Panc1 (cell line): Measurements from ENCODE around the gene AGR3. TPM values are rescaled to one million over a fixed set of nuclear protein-coding genes. Genes with fewer than 3 reads are reported as not detected.

ENCODE experiments used
- ATAC-seq: fragments of 200-7000 bp; cut with Tn5 transposase; 2 replicates; pipeline ENCODE4 v1.9.1; 2020; ENCODE audit warnings: mild to moderate bottlenecking, moderate library complexity
- BruUV-seq: library from RNA; stranded (reverse); fragments of 400-500 nt; replicated peaks from 2 replicates; lab custom pipeline; 2021; lab: Mats Ljungman, UMichigan
- CTCF ChIA-PET: fragments of 300-600 bp; sonication (Branson Sonifier 250); formaldehyde crosslinking; loops from one replicate; lab custom pipeline; 2022; ENCODE audit warnings: antibody characterized with exemption; lab: Charles Lee
- POLR2A ChIA-PET: fragments of 300-600 bp; sonication (Branson Sonifier 250); formaldehyde crosslinking; loops from one replicate; lab custom pipeline; 2022; ENCODE audit warnings: antibody characterized with exemption; lab: Charles Lee
- DNase-seq: peaks from one replicate; pipeline ENCODE4 v3.0.0-alpha.2; 2010; ENCODE audit warnings: low read depth, low spot score
- H3K27ac ChIP-seq: 2 replicates; pipeline ENCODE4 v1.5.1; 2011; ENCODE audit warnings: mild to moderate bottlenecking, low read length, inconsistent platforms
- H3K27me3 ChIP-seq: fragments of 200-500 bp; sonication (Bioruptor generic); 2 replicates; pipeline ENCODE4 v1.6.0; 2014; ENCODE audit warnings: low read length, inconsistent platforms; ENCODE audit not compliant: control insufficient read depth, insufficient read depth
- H3K36me3 ChIP-seq: fragments of 200-500 bp; sonication (Bioruptor generic); 2 replicates; pipeline ENCODE4 v1.5.1; 2014; ENCODE audit warnings: inconsistent platforms, mild to moderate bottlenecking, low read length, moderate library complexity; ENCODE audit not compliant: control insufficient read depth, insufficient read depth
- H3K4me1 ChIP-seq: 2 replicates; pipeline ENCODE4 v1.5.1; 2011; ENCODE audit warnings: inconsistent platforms, mild to moderate bottlenecking, low read length, moderate library complexity; ENCODE audit not compliant: control insufficient read depth, insufficient read depth
- H3K4me3 ChIP-seq, 2 experiments: 2 replicates each; pipeline ENCODE4 v1.5.1; 2011 to 2012; ENCODE audit warnings: low read depth in 2 of 2, low read length in 2 of 2, mild to moderate bottlenecking in 2 of 2, inconsistent platforms in 1 of 2, moderate library complexity in 1 of 2
- H3K9me3 ChIP-seq: fragments of 200-500 bp; sonication (Bioruptor generic); 2 replicates; pipeline ENCODE4 v1.5.1; 2014; ENCODE audit warnings: low read depth, mild to moderate bottlenecking, inconsistent platforms, low read length, moderate library complexity; ENCODE audit not compliant: control insufficient read depth, insufficient read depth
- CTCF ChIP-seq: fragments of 450-650 bp; IDR thresholded peaks from 2 replicates; pipeline ENCODE4 v1.5.1; 2017; ENCODE audit warnings: mild to moderate bottlenecking
- POLR2AphosphoS5 ChIP-seq: IDR thresholded peaks from 2 replicates; pipeline ENCODE4 v1.6.1; 2012; ENCODE audit warnings: mild to moderate bottlenecking, low read depth, low read length, moderate library complexity
- REST ChIP-seq, 2 experiments: IDR thresholded peaks; 2 replicates each; pipeline ENCODE4 v1.6.1; 2011 to 2012; ENCODE audit warnings: low read depth in 2 of 2, control low read depth in 1 of 2, low read length in 1 of 2, mild to moderate bottlenecking in 1 of 2, moderate library complexity in 1 of 2; ENCODE audit not compliant: insufficient read depth in 1 of 2
- SIN3A ChIP-seq: IDR thresholded peaks from 2 replicates; pipeline ENCODE4 v1.6.1; 2012; ENCODE audit warnings: low read depth, mild to moderate bottlenecking, low read length, moderate library complexity, borderline replicate concordance; ENCODE audit not compliant: insufficient read depth
- TCF7L2 ChIP-seq: IDR thresholded peaks from 2 replicates; pipeline ENCODE4 v1.6.1; 2011; ENCODE audit warnings: mild to moderate bottlenecking, low read depth, low read length, inconsistent platforms
- in situ Hi-C: cut with HindIII; loops from 2 replicates; pipeline ENCODE4 v1.10.0; 2016; ENCODE audit warnings: low sequenced_read_pairs, low pct_unique_long_range_greater_than_20kb
- intact Hi-C: fragments of 100-400 bp; cut with micrococcal nuclease; formaldehyde crosslinking; loops from one replicate; pipeline ENCODE4 v1.10.0; 2022; ENCODE audit not compliant: unreplicated experiment
- total RNA-seq: library from RNA; stranded (reverse); gene quantifications from one replicate; pipeline ENCODE4 v1.2.1, GENCODE V29; 2021; ENCODE audit not compliant: unreplicated experiment

The AGR3 gene
- total RNA-seq, 1 experiment from 2014 or later: not detected

DNA sequence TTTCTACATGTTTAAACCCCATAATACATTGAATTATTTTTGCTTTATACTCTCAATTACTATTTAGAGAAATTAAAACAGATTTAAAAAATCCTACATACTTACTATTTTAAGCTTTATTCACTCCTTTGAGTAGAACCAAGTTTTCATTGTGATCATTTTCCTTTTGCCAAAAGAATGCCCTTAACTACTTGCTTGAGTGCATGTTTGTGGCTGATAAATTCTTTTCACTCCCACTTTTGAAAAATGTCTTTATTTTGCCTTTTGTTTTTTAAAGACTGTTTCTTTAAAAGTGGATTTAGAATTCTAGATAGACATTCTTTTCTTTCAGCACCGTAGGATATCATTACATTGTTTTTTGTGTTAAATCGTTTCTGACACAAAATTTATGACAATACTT, 22.3 kb upstream of the AGR3 start:
- ChIA-PET CTCF (no interaction called here), POLR2A (no interaction called here)
- Histone ChIP-seq H3K9me3 (0 out of 2 replicates have a peak, but pooled peaks cover 3% of the 10 kb centered on the region), H3K27ac (peak overlapping the region; percentile 80; the same call in 1 of the 2 replicates), H3K27me3 (no peaks in the 10 kb centered on the region), H3K36me3 (no peaks in the 10 kb centered on the region), H3K4me3 (no peak overlapping the region), H3K4me1 (peaks cover 24% of the 10 kb centered on the region)
- intact Hi-C loops: no loop called here
- BruUV-seq: no TSS peak
- TF ChIP-seq POLR2AphosphoS5: no peak
- TF ChIP-seq REST (IDR thresholded peaks at IDR 0.05; ENCODE audit: insufficient read depth in 1 of 2, low read depth in 2 of 2, low read length in 1 of 2): no peak
- TF ChIP-seq CTCF: no peak
- no peak for TF ChIP-seq SIN3A
- TF ChIP-seq TCF7L2: no peak
- ATAC-seq (no peak), DNase-seq (no peak)
- in situ Hi-C loops: no loop called here

GRCh38 chr7:16900209-16900768, 18.5 kb upstream of the AGR3 start:
- Histone ChIP-seq H3K27me3 (no peaks in the 10 kb centered on the region), H3K4me1 (peaks cover 13% of the 10 kb centered on the region), H3K4me3 (no peak overlapping the region), H3K9me3 (peaks cover 3% of the 10 kb centered on the region; the same call in 1 of the 2 replicates), H3K27ac (0 out of 2 replicates have a peak overlapping the region, but pooled peaks have one; percentile 10), H3K36me3 (no peaks in the 10 kb centered on the region)
- BruUV-seq: no TSS peak
- no peak for ATAC-seq
- ChIA-PET POLR2A (no interaction called here), CTCF (no interaction called here)
- in situ Hi-C loops (no loop called here), intact Hi-C loops (no loop called here)
- TF ChIP-seq SIN3A: no peak
- no peak for TF ChIP-seq CTCF
- no peak for TF ChIP-seq TCF7L2
- no peak for TF ChIP-seq REST (IDR thresholded peaks at IDR 0.05; ENCODE audit: insufficient read depth in 1 of 2, low read depth in 2 of 2, low read length in 1 of 2)
- no peak for TF ChIP-seq POLR2AphosphoS5
- DNase-seq: no peak
